ENCODE measurements around the gene OFD1. TPM values are rescaled to one million over a fixed set of nuclear protein-coding genes. Genes with fewer than 3 reads are reported as not detected.

The OFD1 gene
- total and polyA plus RNA-seq, 2 of the 8 experiments (the other 6 are each of a cell fraction or from before 2014, with no cell fraction given): 8.0 to 23.4 TPM

DNA sequence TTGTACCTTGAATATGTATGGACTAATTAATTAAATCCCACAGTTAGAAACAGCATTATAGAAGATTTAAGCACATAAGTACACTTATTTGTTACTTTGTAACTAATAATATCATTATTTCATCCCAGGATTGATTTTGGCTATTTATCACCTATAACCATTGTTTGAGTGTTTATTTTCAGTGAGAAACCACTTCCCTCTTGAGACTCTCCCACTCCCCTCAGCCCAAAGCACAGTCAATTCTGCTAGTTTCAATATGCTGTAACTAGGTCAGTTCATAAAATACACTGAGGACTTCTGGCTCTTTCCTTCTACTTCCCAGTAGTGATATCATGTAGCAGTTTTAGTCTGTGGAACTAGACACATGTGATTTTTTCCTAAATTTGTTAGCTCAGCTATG is 16.3 kb downstream of the OFD1 start (continued):
- no peak for TF ChIP-seq KDM4A (IDR thresholded peaks at IDR 0.05; ENCODE audit: low read depth, low read length, severe bottlenecking)
- TF ChIP-seq EP300 (IDR thresholded peaks at IDR 0.05; ENCODE audit: borderline replicate concordance in 1 of 2, low read depth in 2 of 2, low read length in 2 of 2): no peak
- TF ChIP-seq TBP (IDR thresholded peaks at IDR 0.05; ENCODE audit: low read depth, low read length): no peak
- no peak for TF ChIP-seq SAP30 (IDR thresholded peaks at IDR 0.05; ENCODE audit: insufficient read depth, insufficient replicate concordance, low read length)

Data from H1 (cell line).